B cell (primary cell): ENCODE measurements around the gene MAGI2. TPM values are rescaled to one million over a fixed set of nuclear protein-coding genes. Genes with fewer than 3 reads are reported as not detected.

Source experiments
- ATAC-seq: fragments of 200-7000 bp; cut with Tn5 transposase; one replicate; pipeline ENCODE4 v1.10.0; 2021; ENCODE audit warnings: low read depth, mild to moderate bottlenecking, moderate number of reproducible peaks, moderate library complexity
- CTCF ChIA-PET: fragments of 350-600 bp; sonication (Branson Sonifier 250); formaldehyde crosslinking; loops from one replicate; lab custom pipeline; 2021; ENCODE audit warnings: antibody characterized with exemption, inconsistent platforms; lab: Charles Lee
- POLR2A ChIA-PET: fragments of 350-600 bp; sonication (Branson Sonifier 250); formaldehyde crosslinking; loops from one replicate; lab custom pipeline; 2021; ENCODE audit warnings: antibody characterized with exemption; lab: Charles Lee
- DNase-seq: peaks from one replicate; pipeline ENCODE4 v3.0.0; 2013
- H2AFZ ChIP-seq: 2 replicates; pipeline ENCODE4 v1.6.1; 2012; ENCODE audit warnings: mild to moderate bottlenecking, low read depth, low read length; ENCODE audit not compliant: insufficient read depth, poor library complexity, severe bottlenecking
- H3K27ac ChIP-seq, 2 donors: 1 replicate in 1 of 2; 2 replicates in 1 of 2; pipeline ENCODE4 v1.5.1; 2012 to 2013; ENCODE audit warnings: low read length in 2 of 2, mild to moderate bottlenecking in 2 of 2, moderate library complexity in 1 of 2
- H3K27me3 ChIP-seq, 4 experiments: fragments of 200-600 bp in 1 of 4; sonication (generic) in 1 of 4; replicated peaks in 1 of 4; 1 replicate in 2 of 4; 2 replicates in 2 of 4; pipeline versions ENCODE4 v1.6.1 to v1.7.0; 2013 to 2016; ENCODE audit warnings: low read length in 3 of 4, mild to moderate bottlenecking in 2 of 4, mixed read lengths in 1 of 4, moderate library complexity in 1 of 4; ENCODE audit not compliant: insufficient read depth in 4 of 4, control insufficient read depth in 3 of 4; ENCODE audit errors: control extremely low read depth in 1 of 4
- H3K36me3 ChIP-seq, 2 experiments: replicated peaks in 1 of 2; 1 replicate in 1 of 2; 2 replicates in 1 of 2; pipeline versions ENCODE4 v1.6.1 to v1.7.1; 2013; ENCODE audit warnings: low read length in 1 of 2; ENCODE audit not compliant: insufficient read depth in 2 of 2, control insufficient read depth in 1 of 2; ENCODE audit errors: control extremely low read depth in 1 of 2, extremely low read depth in 1 of 2
- H3K4me1 ChIP-seq, 2 donors: fragments of 200-600 bp in 1 of 2; sonication (generic) in 1 of 2; 1 replicate in 1 of 2; 2 replicates in 1 of 2; pipeline versions ENCODE4 v1.5.1 to v1.6.1; 2013 to 2017; ENCODE audit warnings: low read length in 2 of 2; ENCODE audit not compliant: control insufficient read depth in 2 of 2, insufficient read depth in 2 of 2
- H3K4me2 ChIP-seq: replicated peaks from 2 replicates; pipeline ENCODE3; 2012; ENCODE audit warnings: mild to moderate bottlenecking, low read depth, low read length; ENCODE audit not compliant: poor library complexity, severe bottlenecking
- H3K4me3 ChIP-seq, 5 experiments: fragments of 200-600 bp in 1 of 5; sonication (generic) in 1 of 5; 1 replicate in 3 of 5; 2 replicates in 2 of 5; pipeline versions ENCODE4 v1.5.1 to v1.7.0; 2011 to 2016; ENCODE audit warnings: low read length in 4 of 5, mild to moderate bottlenecking in 4 of 5, low read depth in 2 of 5, control low read depth in 1 of 5, moderate library complexity in 1 of 5; ENCODE audit not compliant: insufficient read depth in 1 of 5; ENCODE audit errors: control extremely low read depth in 1 of 5, extremely low read depth in 1 of 5
- H3K79me2 ChIP-seq: fragments of 200-600 bp; sonication (generic); one replicate; pipeline ENCODE4 v1.6.0; 2016; ENCODE audit warnings: low read length; ENCODE audit not compliant: control insufficient read depth, insufficient read depth
- H3K9ac ChIP-seq: fragments of 200-600 bp; sonication (generic); 2 replicates; pipeline ENCODE4 v1.6.1; 2017; ENCODE audit warnings: mild to moderate bottlenecking, low read length, moderate library complexity
- H3K9me3 ChIP-seq, 3 donors: one replicate each; pipeline versions ENCODE4 v1.6.1 to v1.7.1; 2013; ENCODE audit warnings: low read length in 2 of 3; ENCODE audit not compliant: control insufficient read depth in 2 of 3, insufficient read depth in 1 of 3; ENCODE audit errors: control extremely low read depth in 1 of 3
- H4K20me1 ChIP-seq: 2 replicates; pipeline ENCODE4 v1.6.0; 2012; ENCODE audit warnings: mild to moderate bottlenecking, low read length; ENCODE audit not compliant: insufficient read depth, control insufficient read depth, poor library complexity, severe bottlenecking
- H3K27ac Mint-ChIP-seq: one replicate; pipeline ENCODE4 v1.8.0; 2021; ENCODE audit warnings: mixed read lengths
- H3K27me3 Mint-ChIP-seq: one replicate; pipeline ENCODE4 v1.8.0; 2021; ENCODE audit warnings: mixed read lengths
- H3K4me1 Mint-ChIP-seq: one replicate; pipeline ENCODE4 v1.8.0; 2021; ENCODE audit warnings: mixed read lengths
- H3K4me3 Mint-ChIP-seq: one replicate; pipeline ENCODE4 v1.8.0; 2021; ENCODE audit warnings: mixed read lengths
- H3K9me3 Mint-ChIP-seq: one replicate; pipeline ENCODE4 v1.8.0; 2022; ENCODE audit warnings: mixed read lengths; ENCODE audit not compliant: insufficient read depth
- EZH2 ChIP-seq: IDR thresholded peaks from 2 replicates; pipeline ENCODE4 v1.6.1; 2012; ENCODE audit warnings: borderline replicate concordance, low read depth, mild to moderate bottlenecking, moderate library complexity, low read length; ENCODE audit not compliant: insufficient read depth, poor library complexity, severe bottlenecking
- WGBS: methylation state at CpG from one replicate; pipeline ENCODE4 v1.1.5; 2013; ENCODE audit warnings: missing lambda C conversion rate; ENCODE audit not compliant: insufficient coverage; 5-methylcytosine and 5-hydroxymethylcytosine counted together
- intact Hi-C: fragments of 100-400 bp; cut with micrococcal nuclease; formaldehyde crosslinking; loops from one replicate; pipeline ENCODE4 v1.10.0; 2022
- polyA plus RNA-seq: library from polyadenylated mRNA; depleted of rRNA; stranded (reverse); fragments of >200 nt; gene quantifications from 2 replicates; pipeline ENCODE4 v1.2.3, GENCODE V29; 2012
- total RNA-seq, 2 donors: library from RNA; stranded (reverse); fragments of 120-200 nt in 1 of 2; gene quantifications; 1 replicate in 1 of 2; 2 replicates in 1 of 2; pipeline versions ENCODE4 v1.2.3 to v1.2.4, GENCODE V29; 2013 to 2022
- TF ChIP-seq, protein P1 (sequence below): fragments of 200-600 bp; IDR thresholded peaks from one replicate; pipeline ENCODE4 v1.8.0; 2022; ENCODE audit warnings: antibody characterized with exemption, mild to moderate bottlenecking

Gene MAGI2
- total and polyA plus RNA-seq, 2 donors (not counting 1 experiment from before 2014, with no cell fraction given), result 0.16 to 0.64 TPM

DNA sequence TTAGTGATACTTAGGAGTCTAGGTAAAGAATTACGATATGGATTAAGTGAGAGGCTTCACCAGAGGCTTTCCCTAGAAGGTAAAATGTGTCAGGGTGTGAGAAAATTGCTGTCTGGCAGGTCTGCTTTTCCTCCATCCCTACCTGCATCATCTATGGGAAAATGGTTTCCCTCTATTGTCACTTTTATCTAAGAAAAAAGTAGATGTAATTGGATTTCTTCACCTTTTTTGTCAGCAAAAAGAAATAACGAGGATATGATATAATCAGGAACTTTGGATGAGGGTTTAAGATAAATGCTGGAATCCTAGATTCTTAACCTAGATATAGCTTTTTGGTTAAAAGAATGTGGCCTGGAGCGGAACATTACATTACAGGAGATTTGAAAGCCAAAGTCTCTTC is 146.1 kb downstream of the MAGI2 start:
- H3K27me3 Mint-ChIP-seq, result no peaks in the 10 kb centered on the region
- no peaks in the 10 kb centered on the region for H3K27me3 ChIP-seq
- CTCF ChIA-PET, result no interaction called here

DNA sequence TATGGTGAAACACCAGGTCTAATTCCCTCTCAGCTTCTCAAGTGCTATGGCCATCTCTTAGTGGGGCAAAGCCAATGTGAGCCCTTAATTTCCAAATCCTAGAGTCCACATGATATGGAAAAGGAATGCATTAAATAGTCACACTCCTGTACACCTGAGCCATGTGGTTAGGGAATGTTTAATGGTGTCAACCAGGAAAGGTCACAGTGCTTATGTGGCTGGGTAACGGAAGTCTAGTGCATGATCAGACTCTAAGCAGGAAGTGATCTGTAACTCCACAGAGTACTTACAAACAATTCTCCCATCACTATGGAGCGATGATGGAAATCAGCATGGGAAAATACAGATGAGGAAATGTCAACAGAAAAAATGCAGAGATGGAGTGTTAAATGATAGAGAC is 148.8 kb downstream of the MAGI2 start:
- H3K4me1 ChIP-seq, result no peaks in the 10 kb centered on the region
- no peaks in the 10 kb centered on the region for H3K9me3 Mint-ChIP-seq
- WGBS, result no CpG with 5 or more reads among the region's 2 CpGs
- no peak overlapping the region for H3K4me3 Mint-ChIP-seq
- no peaks in the 10 kb centered on the region for H4K20me1 ChIP-seq
- no peaks in the 10 kb centered on the region for H3K27me3 ChIP-seq
- intact Hi-C loops, result no loop called here
- DNase-seq (no peak), ATAC-seq (no peak)
- CTCF ChIA-PET, result no interaction called here
- no peak overlapping the region for H3K27ac Mint-ChIP-seq
- no peaks in the 10 kb centered on the region for H3K79me2 ChIP-seq
- H2AFZ ChIP-seq, result no peak overlapping the region
- no peaks in the 10 kb centered on the region for H3K27me3 Mint-ChIP-seq
- H3K9me3 ChIP-seq, result peaks cover 0 to 8% (median 0%) of the 10 kb centered on the region in 3 donors
- no peak overlapping the region for H3K27ac ChIP-seq
- POLR2A ChIA-PET, result no interaction called here
- TF ChIP-seq, protein P1, sequence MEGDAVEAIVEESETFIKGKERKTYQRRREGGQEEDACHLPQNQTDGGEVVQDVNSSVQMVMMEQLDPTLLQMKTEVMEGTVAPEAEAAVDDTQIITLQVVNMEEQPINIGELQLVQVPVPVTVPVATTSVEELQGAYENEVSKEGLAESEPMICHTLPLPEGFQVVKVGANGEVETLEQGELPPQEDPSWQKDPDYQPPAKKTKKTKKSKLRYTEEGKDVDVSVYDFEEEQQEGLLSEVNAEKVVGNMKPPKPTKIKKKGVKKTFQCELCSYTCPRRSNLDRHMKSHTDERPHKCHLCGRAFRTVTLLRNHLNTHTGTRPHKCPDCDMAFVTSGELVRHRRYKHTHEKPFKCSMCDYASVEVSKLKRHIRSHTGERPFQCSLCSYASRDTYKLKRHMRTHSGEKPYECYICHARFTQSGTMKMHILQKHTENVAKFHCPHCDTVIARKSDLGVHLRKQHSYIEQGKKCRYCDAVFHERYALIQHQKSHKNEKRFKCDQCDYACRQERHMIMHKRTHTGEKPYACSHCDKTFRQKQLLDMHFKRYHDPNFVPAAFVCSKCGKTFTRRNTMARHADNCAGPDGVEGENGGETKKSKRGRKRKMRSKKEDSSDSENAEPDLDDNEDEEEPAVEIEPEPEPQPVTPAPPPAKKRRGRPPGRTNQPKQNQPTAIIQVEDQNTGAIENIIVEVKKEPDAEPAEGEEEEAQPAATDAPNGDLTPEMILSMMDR, result no peak
- TF ChIP-seq EZH2, result no peak
- H3K4me3 ChIP-seq, result no peak overlapping the region
- H3K4me1 Mint-ChIP-seq, result no peaks in the 10 kb centered on the region
- H3K36me3 ChIP-seq, result no peaks in the 10 kb centered on the region
- H3K9ac ChIP-seq, result no peak overlapping the region
- H3K4me2 ChIP-seq, result no peak overlapping the region

More for the DNA sequence above, 146.1 kb downstream of the MAGI2 start:
- no peaks in the 10 kb centered on the region for H3K9me3 ChIP-seq
- H3K4me2 ChIP-seq, result no peak overlapping the region
- ATAC-seq, result no peak
- POLR2A ChIA-PET, result no interaction called here
- Mint-ChIP-seq H3K27ac (no peak overlapping the region), H3K4me1 (no peaks in the 10 kb centered on the region), H3K4me3 (no peak overlapping the region), H3K9me3 (no peaks in the 10 kb centered on the region)
- no peaks in the 10 kb centered on the region for H3K4me1 ChIP-seq
- no peaks in the 10 kb centered on the region for H4K20me1 ChIP-seq
- intact Hi-C loops, result no loop called here
- H3K79me2 ChIP-seq, result no peaks in the 10 kb centered on the region
- H3K27ac ChIP-seq, result no peak overlapping the region
- no peak overlapping the region for H3K9ac ChIP-seq
- no peak overlapping the region for H2AFZ ChIP-seq
- WGBS, result 83% methylated on average over 1 of the region's 3 CpGs
- no peak for DNase-seq
- TF ChIP-seq, protein P1, result no peak
- TF ChIP-seq EZH2, result no peak
- H3K36me3 ChIP-seq, result no peaks in the 10 kb centered on the region
- no peak overlapping the region for H3K4me3 ChIP-seq
